GM18519 (cell line): ENCODE data around the gene TMEM263.
"Not testable (repeated sequence)": the region's sequence is repeated elsewhere in the genome, so short reads cannot be mapped to it uniquely, and the experiment has no call there.

Source experiments
- ATAC-seq: cut with Tn5 transposase; IDR thresholded peaks from one replicate; pipeline ENCODE4 v1.9.1; 2021; ENCODE audit warnings: mild to moderate bottlenecking, moderate library complexity; ENCODE audit not compliant: unreplicated experiment, low FRiP score

Gene TMEM263

DNA sequence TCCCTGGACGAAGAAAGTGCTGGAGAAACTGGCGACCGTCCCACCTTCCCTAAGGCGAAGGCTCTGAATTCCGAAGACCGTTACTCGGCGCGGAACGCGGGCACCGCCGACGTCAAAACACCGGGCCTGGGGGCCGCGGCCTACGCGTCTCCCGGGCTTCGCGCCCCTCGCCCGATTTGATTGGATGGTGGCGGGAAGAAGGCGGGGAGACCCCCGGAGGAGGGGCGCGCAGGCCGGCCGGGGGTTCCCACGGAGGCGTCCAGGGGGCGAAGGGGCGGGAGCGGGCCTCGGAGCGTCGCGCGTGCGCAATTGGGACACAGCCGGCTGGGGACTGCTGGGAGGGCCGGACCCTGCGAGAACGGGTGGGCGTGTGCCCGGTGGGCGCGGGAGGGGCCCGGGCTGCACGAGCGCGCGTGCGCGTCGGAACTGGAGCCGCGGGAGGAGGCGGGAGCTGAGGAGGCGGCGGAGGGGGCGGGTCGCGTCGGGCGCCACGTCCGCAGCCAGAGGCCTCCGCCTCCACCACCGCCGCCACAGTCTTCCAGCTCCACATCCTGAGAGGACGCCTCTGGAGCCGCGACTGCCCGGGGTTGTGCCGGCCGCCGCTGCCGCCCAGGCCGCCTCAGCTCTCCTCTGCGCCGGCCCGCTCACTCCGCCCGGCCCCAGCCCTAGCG lies at the start of gene TMEM263:
Gene TMEM263 (plus strand): TSS at position 531 of the 671 bp plus-strand sequence. CDS start 11,210 bp downstream, outside the sequence.
- ATAC-seq: peak; percentile 69

DNA sequence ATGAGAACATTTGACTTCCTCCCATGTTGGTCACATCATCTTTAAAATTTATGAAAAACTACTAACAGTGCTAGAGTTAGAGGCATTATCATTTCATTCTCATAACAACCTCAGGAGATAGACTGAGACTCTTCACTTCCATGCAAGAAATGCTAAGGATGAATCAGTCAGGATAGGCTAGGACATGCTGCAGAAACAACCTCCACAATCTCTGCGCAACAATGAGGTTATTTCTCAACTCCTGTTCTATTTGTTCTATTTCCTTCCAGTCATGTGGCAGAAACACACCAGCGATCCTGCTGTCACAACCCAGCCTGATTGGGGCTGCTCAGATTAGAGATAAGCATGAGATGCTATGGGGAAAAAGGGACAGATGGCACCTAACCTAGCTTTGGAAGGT lies 49.0 kb upstream of the TMEM263 start:
- ATAC-seq: no peak

DNA sequence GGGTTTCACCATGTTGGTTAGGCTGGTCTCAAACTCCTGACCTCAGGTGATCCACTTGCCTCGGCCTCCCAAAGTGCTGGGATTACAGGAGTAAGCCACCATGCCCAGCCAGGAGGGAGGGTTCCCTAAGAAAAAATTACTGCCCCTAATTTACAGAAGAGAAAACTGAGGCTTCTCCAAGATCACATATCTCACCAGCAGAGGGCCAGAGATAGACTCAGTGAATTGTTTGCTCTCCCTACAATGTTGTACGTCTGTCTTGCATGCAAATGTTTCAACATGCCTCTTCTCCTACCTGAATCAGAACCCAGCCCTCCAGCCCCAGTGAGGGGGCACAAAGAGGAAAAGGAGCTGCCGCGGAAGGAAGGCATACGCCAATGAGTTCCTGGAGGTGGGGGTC lies 48.3 kb upstream of the TMEM263 start:
- no peak for ATAC-seq

DNA sequence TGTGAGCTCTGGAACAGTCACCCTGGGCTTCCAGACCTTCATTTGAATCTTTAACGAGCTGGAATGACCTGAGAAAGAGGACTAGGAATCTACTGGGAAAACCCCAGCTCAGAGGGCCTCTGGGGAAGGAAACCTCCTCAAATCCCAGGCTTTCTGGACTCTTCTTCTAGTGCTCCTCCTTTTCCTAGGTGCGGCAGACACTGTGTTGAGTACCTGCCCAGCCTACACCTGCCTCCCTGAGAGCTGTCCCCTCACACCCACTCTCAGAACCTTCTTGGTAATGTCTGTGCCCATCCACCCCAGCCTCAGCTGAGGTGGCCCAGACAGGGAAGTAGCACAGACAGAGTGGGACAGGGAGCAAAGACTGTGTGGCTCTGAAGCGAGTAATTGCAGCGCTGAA lies 47.9 kb upstream of the TMEM263 start:
- no peak for ATAC-seq

DNA sequence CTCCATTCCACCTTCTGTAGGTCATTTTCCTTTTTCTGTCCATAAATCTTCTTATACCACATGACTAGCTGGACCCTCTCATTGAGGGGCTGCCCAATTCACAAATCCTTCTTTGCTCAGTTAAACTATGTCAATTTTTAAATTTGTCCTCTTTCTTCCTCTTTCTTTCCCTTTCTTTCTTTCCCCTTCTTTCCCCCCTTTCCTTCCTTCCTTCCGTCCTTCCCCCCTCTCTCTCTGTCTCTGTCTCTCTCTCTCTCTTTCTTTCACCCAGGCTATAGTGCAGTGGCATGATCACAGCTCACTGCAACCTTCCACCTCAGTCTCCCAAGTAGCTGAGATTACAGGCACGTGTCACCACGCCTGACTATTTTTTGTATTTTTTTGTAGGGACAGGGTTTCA lies 47.1 kb upstream of the TMEM263 start:
- no peak for ATAC-seq

DNA sequence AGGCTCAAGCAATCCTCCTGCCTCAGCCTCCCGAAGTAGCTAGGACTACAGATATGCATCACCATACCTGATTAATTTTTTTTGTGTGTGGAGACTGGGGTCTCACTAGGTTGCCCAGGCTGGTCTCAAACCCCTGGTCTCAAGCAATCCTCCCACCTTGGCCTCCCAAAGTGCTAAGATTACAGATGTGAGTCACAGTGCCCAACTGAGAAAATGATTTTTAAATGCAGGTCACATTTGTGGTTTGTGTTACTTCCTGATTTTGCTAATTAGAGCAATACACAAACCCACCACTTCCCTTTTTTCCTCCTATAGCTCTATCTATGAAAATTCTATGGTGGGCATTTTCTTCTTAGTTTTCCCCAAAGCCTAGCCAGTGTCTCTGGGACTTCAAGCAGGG lies 45.5 kb upstream of the TMEM263 start:
- peak; percentile 72 for ATAC-seq

DNA sequence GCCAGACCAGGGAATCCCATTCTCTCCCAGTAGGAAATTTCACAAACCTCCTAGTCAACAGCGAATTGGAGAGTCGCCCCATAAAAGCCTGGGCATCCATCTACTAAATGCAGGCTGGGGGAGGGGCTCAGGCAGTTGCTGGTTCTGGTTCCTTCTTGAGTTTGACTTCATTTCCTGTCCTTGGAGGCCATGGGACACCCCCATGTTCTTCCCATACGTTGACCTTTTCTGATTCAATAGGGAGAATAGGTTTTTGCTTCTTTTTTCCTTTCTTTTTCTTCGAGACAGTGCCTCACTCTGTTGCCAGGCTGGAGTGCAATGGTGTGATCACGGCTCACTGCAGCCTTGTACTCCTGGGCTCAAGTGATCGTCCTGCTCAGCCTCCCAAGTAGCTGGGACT lies 44.1 kb upstream of the TMEM263 start:
- no peak for ATAC-seq

DNA sequence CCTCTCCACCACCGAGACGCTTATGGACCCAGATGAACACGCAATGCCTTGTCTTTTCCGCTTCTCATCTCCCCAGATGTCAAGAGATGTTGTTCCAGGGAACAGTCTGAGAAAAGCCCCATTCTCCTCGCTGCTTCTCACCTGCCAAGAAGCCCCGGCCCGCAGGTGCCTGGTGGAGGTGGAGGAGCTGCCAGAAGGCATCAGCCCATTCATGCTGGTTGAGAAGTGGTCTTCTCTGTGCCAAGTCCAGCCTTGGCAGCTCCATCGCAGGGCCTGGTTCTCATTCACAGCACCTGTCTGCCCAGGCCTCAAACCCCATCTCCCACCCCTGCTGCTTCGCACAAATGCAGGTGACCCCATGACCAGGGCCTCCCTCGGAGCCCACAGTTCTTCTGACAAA lies 42.3 kb upstream of the TMEM263 start:
- ATAC-seq: no peak

DNA sequence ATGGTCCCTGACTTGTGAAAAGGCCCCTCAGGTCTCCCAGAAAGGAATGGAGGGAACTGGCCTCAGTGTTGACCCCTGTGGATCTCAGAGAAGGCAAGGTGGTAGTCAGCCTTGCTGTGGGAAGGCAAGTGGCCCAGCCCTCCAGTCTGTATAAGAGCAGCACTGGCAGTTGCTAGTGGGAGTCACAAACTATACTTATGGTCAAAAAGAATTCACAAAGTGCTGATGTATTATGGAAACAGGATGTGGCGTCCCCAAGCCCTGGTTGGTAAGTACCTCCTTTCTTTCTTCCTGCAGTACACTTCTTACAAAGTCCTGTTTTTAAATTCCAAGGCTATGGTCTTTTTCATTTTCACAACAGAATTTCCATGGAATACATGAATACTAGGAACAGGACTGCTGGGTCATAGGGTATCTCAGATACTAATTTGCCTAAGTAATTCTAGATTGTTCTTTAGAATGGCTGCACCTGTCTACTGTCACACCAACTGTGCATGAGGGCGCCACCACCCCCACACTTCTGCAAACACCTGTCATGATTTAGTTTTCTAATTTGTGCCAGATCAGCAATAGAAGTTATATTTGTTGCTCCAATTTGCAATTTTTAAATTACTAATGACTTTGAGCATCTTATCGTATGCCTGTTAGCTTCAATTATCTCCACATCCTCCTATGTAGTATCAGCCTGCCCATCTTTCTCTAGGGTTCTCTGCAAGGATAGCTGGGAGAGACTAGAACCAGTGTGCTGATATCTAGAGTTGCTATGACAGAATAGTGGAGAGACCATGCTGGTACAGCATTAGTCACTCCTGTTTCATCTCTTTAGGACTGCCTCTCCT lies 40.7 kb upstream of the TMEM263 start:
- peak; percentile 63 for ATAC-seq

DNA sequence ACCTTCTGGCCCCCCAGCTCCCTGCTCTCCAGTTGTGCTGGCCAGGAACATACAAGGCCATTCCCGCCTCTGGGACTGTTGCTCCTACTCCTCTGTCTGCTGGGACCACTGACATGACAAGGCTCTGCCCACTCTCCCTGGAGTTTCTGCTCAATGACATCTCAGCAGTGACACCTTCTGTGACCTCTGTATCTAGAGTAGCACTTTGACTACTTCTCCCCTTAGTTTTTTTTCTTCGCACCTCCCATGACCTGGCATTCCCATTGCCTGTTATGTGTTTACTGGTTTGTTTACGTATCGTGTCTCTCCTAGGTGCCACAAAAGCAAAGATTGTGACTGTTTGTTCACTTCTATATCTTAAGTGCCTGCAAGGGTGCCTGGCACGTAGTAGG lies 40.1 kb upstream of the TMEM263 start:
- ATAC-seq: no peak

DNA sequence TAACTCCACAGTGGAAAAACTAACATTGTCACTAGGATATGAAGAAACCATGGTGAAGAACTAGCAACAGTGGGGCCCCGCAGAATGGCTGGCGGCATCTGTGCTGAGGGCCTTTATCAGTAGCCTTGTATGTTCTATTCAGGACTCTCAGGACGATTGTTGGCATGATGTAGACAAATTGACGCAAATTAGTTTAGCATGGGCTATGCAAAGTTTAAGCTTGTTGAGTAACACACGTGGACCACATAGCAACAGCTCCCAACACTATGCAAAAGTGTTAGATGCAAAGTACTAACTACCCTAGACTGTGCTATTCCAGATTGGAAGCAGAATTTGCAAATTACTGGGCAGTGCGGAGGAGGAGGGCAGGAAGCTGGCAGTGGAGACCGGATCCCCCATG lies 38.2 kb upstream of the TMEM263 start:
- ATAC-seq: no peak

DNA sequence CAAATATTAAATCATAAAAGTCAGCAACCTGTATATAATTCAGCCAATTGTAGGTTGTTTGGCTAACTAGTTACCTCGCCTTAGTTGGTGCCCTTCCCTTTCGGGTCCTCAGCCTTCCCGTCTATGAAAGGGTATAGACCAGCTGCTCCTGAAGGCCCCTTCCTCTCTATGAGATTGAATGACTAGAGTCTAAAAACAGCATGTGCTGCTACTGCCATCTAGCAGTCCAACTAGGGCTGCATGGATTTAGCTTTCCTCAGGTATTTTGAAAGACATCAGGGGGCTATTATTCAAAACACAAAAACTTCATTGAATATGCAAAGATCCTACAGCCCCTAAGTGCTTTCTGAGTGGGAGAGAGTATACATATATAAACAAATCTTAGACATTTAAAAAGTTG lies 37.0 kb upstream of the TMEM263 start:
- no peak for ATAC-seq

DNA sequence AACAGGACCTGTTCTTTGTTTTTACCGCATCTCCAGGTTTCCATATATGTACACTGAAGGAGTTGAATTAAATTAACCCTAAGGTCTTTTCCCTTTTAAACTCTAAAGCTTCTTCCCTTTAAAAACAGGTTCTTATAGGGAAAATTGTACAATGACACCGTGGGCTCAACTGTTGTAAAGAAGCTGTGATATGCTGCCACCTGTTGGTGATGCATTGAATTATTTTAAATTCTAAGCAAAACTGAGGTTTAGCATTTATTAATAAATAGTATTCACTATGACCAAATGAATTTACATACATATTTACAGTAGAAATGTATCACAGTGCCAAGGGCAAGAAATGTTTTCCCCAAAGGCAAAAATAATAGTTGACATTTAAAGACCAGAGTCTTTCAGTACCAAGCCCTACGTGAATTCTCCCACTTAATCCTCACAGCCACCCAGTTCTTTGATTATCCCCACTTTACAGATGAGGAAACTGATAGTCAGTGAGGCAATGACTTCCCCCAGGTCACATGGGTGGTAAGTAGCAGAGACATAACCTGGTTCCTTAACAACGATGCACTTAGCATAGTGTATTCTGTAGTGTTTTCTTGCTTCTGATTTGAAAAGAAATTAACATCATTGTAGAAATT lies 35.7 kb upstream of the TMEM263 start:
- no peak for ATAC-seq

DNA sequence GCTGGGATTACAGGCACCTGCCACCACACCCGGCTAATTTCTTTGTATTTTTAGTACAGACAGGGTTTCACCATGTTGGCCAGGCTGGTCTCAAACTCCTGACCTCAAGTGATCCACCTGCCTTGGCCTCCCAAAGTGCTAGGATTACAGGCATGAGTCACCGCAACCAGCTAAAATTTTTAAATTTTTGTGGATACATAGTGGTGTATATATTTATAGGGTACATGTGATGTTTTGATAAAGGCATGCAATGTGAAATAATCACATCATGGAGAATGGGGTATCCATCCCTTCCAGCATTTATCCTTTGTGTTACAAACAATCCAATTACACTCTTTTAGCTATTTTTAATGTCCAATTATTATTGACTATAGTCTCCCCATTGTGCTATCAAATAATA lies 33.7 kb upstream of the TMEM263 start:
- ATAC-seq: not testable (repeated sequence)

DNA sequence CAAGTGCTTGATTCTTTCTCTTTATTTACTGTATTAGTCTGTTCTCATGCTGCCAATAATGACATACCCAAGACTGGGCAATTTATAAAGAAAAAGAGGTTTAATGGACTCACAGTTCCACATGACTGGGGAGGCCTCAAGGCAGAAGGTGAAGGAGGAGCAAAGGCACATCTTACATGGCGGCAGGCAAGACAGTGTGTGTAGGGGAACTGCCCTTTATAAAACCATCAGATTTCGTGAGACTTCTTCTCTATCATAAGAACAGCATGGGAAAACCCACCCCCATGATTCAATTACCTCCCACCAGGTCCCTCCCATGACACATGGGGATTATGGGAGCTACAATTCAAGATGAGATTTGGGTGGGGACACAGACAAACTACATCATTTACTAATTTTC lies 32.1 kb upstream of the TMEM263 start:
- not testable (repeated sequence) for ATAC-seq

DNA sequence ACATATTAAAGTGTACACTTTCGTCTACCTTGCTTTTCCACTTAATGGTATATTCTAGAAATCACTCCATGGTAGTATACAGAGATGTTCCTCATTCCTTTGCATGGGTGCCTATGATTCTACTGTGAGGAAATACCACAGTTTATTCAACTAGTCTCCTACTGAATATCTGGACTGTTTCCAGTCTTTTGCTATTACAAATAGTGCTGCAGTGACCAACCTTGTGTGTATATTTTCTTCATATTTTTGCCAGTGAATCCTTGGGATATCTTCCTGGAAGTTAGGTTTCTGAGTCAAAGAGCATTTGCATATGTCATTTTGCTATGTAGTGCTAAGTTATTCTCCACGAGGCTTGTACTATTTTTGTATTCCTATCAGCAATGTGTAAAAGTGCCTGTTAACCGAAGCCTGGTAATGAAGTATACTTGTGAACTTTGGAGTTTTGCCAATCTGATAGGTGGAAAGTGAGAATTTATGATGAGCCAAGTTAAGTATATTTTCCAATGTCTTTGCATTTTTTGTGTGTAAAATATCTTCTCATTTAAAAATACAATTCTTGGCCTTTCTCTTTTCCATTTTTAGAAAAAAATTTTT lies 31.3 kb upstream of the TMEM263 start:
- no peak for ATAC-seq

DNA sequence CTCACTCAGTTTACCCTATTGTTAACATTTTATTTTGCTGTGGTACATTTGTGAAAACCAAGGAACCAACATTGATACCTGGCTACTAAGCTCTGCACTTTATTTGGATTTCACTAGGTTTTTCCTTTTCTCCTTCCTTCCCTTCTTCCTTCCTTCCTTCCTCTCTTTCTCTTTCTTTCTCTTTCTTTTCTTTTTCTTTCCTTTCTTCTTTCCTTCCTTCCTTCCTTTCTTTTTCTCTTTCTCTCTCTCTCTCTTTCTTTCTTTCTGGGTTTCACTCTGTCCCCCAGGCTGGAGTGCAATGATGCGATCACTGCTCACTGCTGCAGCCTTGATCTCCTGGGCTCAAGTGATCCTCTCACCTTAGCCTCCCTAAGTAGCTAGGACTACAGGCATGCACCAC lies 29.1 kb upstream of the TMEM263 start:
- ATAC-seq: no peak

DNA sequence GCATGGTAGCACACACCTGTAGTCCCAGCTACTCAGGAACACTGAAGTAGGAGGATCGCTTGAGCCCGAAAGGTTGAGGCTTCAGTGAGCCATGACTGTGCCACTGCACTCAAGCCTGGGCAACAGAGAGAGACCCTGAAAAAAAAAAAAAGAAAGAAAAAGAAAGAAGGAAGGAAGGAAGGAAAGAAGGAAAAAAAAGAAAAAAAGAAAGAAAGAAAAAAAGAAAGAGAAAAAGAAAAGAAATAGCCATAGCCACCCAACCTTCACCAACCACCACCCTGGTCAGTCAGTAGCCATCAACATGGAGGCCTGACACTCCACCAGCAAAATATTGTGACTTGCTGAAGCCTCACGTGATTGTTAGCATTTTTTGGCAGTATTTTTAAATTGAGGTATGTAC lies 21.4 kb upstream of the TMEM263 start:
- no peak for ATAC-seq

DNA sequence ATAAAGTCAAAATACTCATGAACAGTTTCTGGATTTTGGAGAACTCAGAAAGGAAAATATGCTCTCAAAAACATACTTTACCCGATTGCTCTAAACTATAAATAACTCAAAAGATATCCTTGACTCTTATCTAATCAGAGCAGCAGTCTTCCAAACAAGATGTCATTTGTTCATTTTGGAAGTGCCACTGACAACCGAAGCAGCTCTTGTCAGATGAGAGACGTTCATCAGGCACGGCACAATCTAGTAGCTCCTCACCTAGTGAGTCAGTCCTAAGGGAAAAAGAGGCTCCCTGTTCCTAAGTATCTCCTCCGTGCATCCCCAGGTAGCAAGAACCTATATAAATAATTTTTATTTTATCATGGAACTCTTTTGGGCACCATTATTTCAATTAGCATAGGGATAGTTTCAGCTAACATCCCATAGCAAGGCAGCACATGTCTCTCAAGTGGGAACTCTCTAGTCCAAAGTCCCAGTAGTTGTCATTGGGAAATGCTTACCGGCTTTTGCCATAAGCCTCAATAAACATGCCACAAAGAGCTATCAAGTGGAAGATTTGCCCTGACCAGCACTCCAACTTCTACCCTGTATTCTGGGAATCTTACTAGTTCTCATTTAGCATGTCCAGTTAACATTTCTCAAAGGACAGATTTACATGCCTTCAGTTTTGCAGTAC lies 14.1 kb upstream of the TMEM263 start:
- no peak for ATAC-seq

DNA sequence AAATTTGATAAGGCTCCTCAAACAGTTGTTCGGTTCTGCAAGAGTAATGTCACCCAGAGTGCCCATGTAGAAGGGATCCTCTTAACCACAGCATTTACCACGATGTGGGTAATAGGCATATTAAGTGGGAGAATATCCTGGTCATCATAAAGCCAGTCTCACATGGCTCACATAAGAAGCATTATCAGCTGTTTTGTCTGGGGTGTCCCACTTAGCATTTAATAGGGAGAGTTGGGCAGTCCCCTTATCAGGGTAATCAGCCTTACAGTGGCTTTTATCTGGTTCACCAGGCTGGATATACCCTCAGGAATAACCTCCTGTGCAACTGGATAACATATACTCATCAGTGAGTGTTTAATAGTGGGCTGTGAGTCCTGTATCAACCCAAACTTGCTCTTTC lies 12.9 kb upstream of the TMEM263 start:
- ATAC-seq: no peak
